ENCODE measurements around the gene TET3.

TET3 gene

DNA sequence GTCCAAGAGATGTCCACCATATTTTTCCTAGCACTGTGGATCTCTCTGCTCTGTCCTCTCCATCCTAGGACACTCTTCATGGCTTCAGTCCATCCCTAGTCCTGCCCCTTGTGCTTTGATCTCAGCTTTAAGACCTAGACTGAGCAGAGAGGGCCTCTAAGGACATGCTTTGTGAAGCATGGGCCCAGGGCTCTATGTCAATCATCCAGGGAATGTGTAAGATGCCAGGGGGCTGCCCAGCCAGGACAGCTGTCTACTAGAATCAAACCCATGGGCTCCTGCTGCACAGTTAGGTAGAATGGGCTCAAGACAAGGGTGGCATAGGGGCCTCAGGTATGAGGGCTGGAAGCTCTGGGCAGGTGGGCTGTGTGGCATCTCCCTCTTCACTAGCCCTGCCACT is 24.9 kb downstream of the TET3 start:
- peaks cover 12% of the 10 kb centered on the region for H3K4me1 Mint-ChIP-seq (ENCODE audit: low read depth)
- H3K27me3 Mint-ChIP-seq (ENCODE audit: low read depth): no peaks in the 10 kb centered on the region
- peaks cover 4% of the 10 kb centered on the region for H3K36me3 Mint-ChIP-seq (ENCODE audit: low read depth)
- H3K9me3 Mint-ChIP-seq: no peaks in the 10 kb centered on the region
- H3K27ac Mint-ChIP-seq: no peak overlapping the region
- DNase-seq (ENCODE audit: low spot score): no peak
- no peak overlapping the region for H3K4me3 Mint-ChIP-seq

DNA sequence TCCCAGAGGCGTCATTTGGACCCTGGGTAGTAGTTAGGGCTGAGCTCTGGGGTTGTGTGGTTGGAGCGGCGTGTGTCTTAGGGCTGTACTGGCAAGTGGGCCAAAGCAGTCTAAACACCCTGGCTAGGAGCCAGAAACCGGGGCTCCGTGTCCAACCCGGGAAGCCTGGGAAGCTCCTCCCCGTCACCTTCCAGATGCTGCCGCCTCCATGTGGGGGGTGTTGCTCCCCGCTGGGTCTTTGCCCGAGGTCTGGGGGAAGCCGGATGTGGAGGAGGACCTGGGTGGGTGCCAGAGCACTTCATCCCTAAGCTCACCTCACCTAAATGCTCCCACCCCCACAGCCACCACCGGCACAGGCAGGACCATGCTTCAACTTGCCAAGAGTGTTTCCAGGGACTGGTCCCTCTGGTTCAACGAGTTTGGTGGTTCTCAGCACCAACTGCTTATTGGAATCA is 25.4 kb downstream of the TET3 start:
- Mint-ChIP-seq H3K27me3 (ENCODE audit: low read depth) (no peaks in the 10 kb centered on the region), H3K4me1 (ENCODE audit: low read depth) (peaks cover 12% of the 10 kb centered on the region), H3K27ac (no peak overlapping the region), H3K36me3 (ENCODE audit: low read depth) (peaks cover 4% of the 10 kb centered on the region), H3K4me3 (no peak overlapping the region), H3K9me3 (no peaks in the 10 kb centered on the region)
- no peak for DNase-seq (ENCODE audit: low spot score)

DNA sequence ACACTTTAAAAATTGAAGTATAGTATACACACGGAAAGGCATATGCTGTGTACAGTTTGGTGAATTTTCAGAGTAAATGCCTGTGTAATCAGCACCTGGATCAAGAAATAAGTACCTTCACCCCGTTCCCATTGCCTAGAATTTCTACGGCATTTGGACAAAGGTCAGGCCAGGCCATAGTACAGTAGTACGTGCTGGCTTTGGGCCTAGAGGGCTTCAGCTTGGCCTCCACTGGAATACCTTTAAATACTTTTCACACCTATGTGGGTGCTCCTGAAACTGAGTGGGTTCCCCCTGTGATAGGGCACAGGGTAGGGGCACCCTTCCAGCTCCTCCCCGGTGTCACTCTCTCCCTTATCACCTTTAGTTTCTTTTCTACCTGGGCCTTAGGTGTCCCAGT is 26.5 kb downstream of the TET3 start:
- no peak overlapping the region for H3K4me3 Mint-ChIP-seq
- H3K4me1 Mint-ChIP-seq (ENCODE audit: low read depth): peaks cover 5% of the 10 kb centered on the region
- no peaks in the 10 kb centered on the region for H3K9me3 Mint-ChIP-seq
- no peaks in the 10 kb centered on the region for H3K27me3 Mint-ChIP-seq (ENCODE audit: low read depth)
- H3K36me3 Mint-ChIP-seq (ENCODE audit: low read depth): peaks cover 2% of the 10 kb centered on the region
- DNase-seq (ENCODE audit: low spot score): no peak
- H3K27ac Mint-ChIP-seq: no peak overlapping the region

DNA sequence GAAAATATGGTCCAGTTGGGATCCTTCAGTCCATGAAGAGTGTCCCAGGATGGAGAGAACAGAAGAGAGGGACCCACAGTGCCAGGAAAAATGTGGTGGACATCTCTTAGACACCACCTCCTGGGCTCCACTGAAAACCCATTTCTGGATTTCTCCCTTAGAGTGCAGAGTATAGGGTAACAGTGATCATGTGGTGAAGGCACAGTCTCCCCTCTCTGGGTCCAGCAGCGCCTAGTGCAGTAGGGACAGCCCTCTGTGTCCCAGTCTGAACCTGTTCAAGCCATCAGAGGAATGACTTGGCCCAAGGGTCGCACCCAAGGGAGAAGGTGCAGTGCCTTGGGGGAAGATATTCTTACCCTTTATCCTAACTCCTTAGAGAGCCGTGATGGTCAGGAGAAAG is 30.1 kb downstream of the TET3 start:
- Mint-ChIP-seq H3K9me3 (no peaks in the 10 kb centered on the region), H3K36me3 (ENCODE audit: low read depth) (peaks cover 2% of the 10 kb centered on the region), H3K4me3 (no peak overlapping the region), H3K27me3 (ENCODE audit: low read depth) (no peaks in the 10 kb centered on the region), H3K27ac (no peak overlapping the region), H3K4me1 (ENCODE audit: low read depth) (peaks cover 13% of the 10 kb centered on the region)
- DNase-seq (ENCODE audit: low spot score): no peak

DNA sequence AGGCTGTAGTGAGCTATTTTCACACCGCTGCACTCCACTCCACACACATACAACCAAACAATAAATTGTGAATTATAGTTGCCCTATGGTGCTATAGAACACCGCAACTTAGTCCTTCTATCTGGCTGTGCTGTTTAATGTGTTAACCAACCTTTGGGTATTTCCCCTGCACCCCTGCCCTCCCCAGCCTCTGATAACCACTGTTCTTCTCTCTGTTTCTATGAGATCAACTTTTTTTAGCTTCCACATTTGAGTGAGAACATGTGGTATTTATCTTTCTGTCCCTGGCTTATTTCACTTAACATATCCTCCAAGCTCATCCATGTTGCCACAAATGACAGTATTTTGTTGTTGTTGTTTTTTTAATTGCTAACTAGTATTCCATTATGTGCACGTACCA is 32.5 kb downstream of the TET3 start:
- peaks cover 1% of the 10 kb centered on the region for H3K36me3 Mint-ChIP-seq (ENCODE audit: low read depth)
- no peak overlapping the region for H3K27ac Mint-ChIP-seq
- no peak overlapping the region for H3K4me3 Mint-ChIP-seq
- H3K4me1 Mint-ChIP-seq (ENCODE audit: low read depth): peaks cover 30% of the 10 kb centered on the region
- H3K9me3 Mint-ChIP-seq: no peaks in the 10 kb centered on the region
- no peaks in the 10 kb centered on the region for H3K27me3 Mint-ChIP-seq (ENCODE audit: low read depth)
- no peak for DNase-seq (ENCODE audit: low spot score)

DNA sequence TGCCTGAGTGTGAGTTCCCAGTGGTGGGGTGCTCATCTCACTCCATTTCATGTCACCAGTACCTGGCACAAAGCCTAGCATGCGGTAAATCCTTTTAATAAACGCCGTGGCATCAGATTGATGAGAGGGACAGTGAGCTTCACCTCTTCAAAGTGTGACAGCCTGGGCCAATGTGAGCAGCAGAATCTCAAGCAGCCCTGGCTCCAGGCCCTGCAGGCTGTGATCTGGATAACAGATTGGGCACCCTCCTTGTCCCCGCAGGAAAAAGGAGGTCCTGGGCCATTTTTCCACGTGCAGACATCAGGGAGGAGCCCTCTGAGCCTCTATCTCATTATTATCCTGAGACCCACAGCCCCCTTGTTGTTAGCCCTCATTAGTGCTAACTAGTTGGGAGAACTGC is 34.8 kb downstream of the TET3 start:
- no peak for DNase-seq (ENCODE audit: low spot score)
- Mint-ChIP-seq H3K9me3 (no peaks in the 10 kb centered on the region), H3K27ac (no peak overlapping the region), H3K4me3 (no peak overlapping the region), H3K27me3 (ENCODE audit: low read depth) (no peaks in the 10 kb centered on the region), H3K4me1 (ENCODE audit: low read depth) (peaks cover 36% of the 10 kb centered on the region), H3K36me3 (ENCODE audit: low read depth) (peaks cover 1% of the 10 kb centered on the region)

DNA sequence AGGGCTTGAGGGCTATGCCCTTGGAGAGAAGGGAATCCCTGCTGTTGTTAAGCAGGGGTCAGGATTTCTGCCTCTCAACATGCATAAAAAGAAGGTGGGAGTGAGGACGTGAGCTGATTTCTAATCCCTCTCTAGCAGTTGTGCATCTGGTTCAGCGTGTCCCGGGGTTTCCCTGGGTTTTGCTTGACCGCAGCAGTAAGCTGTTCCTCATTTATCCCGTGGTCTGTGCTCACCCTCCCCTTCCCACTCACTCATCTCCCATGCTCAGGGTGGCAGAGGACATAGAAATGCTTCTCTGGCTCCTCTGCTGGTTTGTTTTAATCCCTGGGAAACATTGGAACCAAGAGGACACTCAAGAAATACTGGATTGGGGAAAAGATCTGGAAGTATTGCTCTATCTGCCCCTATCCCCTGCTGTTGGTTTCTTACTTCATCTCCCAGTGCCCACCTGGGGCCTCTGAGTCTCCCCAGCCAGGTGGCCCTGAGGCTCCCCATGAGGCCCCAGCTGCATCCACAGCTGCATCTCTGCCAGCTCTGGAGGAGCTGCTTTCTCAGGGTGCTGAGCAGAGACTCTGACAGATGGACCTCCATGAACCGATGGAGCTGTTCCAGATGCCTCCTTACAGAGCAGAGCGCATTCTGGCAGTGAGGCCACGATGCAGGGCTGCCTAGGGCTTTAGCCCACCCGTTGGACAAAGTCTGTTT is 36.1 kb downstream of the TET3 start:
- H3K4me3 Mint-ChIP-seq: no peak overlapping the region
- H3K27me3 Mint-ChIP-seq (ENCODE audit: low read depth): no peaks in the 10 kb centered on the region
- no peak overlapping the region for H3K27ac Mint-ChIP-seq
- H3K4me1 Mint-ChIP-seq (ENCODE audit: low read depth): peaks cover 41% of the 10 kb centered on the region
- H3K36me3 Mint-ChIP-seq (ENCODE audit: low read depth): peaks cover 1% of the 10 kb centered on the region
- H3K9me3 Mint-ChIP-seq: no peaks in the 10 kb centered on the region
- no peak for DNase-seq (ENCODE audit: low spot score)

DNA sequence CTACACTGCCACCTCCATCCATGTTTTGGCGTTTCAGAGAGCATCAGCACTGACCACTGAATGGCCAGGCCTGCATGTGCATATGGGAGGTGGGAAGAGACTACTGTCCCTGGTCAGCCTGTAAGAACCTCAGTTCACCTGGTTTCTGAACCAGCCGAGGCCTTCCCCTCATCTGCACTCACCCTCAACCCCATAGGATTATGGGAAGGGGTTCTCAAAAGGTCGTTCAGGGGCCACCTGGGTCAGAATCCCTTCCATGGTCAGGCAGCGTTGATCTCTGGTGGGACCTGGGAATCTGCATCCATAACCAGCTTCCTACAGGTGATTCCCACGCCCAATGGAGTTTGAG is 36.7 kb downstream of the TET3 start:
- no peaks in the 10 kb centered on the region for H3K9me3 Mint-ChIP-seq

DNA sequence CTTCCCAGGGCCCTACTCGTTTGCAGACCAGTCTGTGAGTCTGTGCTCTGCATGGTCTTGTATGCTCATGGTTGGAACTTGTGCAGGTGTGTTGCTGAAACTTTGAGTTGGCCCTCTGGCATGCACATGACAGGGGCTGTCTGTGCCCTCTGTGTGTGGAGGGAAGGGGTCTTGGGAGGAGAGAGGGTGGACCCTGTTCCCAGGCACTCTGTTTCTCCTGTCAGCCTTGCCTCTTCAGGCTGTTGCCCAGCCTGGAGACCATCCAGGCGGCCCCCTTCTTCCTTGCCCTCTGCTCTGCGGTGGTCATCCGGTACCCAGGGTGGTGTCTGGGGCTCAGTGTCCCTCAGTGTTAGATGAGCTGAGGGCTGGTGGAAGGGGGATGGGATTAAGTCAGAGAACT is 39.5 kb downstream of the TET3 start:
- Mint-ChIP-seq H3K4me3 (no peak overlapping the region), H3K4me1 (ENCODE audit: low read depth) (peaks cover 51% of the 10 kb centered on the region), H3K36me3 (ENCODE audit: low read depth) (peaks cover 15% of the 10 kb centered on the region), H3K9me3 (peaks cover 4% of the 10 kb centered on the region), H3K27me3 (ENCODE audit: low read depth) (no peaks in the 10 kb centered on the region), H3K27ac (peak overlapping the region; percentile 13)
- no peak for DNase-seq (ENCODE audit: low spot score)

More for the DNA sequence above, 36.7 kb downstream of the TET3 start:
- H3K4me3 Mint-ChIP-seq: peak overlapping the region; percentile 55
- peaks cover 1% of the 10 kb centered on the region for H3K36me3 Mint-ChIP-seq (ENCODE audit: low read depth)
- H3K4me1 Mint-ChIP-seq (ENCODE audit: low read depth): peaks cover 44% of the 10 kb centered on the region
- H3K27me3 Mint-ChIP-seq (ENCODE audit: low read depth): no peaks in the 10 kb centered on the region
- DNase-seq (ENCODE audit: low spot score): no peak
- H3K27ac Mint-ChIP-seq: peak overlapping the region; percentile 45

DNA sequence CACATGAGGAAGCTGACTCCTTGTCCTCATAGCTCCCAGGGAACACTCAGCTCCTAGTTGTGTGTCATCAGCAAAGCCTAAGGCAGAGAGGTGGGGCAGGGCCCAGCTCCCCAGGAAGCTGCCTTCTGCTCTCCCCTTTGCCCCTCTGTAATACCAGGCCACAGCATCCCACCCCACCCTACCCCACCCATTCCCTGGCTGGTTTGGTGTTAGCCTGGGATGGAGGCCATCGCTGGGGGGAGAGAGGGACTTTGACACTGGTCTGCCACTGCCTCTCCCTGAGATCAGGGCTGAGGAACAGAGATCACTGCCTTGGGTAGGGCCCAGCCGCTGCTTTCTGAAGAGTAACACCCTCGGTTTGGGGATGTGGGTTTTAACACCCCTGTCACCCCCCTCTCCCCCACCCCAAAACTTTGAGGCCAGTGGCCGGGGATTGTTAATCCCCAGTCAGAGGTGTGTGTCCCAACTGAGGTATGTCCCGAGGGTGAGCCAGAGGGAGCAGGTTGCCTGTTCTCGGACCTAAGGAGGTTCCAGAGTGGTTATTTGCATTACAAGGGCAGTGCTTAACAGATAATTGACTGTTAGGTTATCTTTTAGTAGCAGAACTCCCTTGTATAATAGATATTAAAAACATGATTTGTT is 41.4 kb downstream of the TET3 start:
- H3K27ac Mint-ChIP-seq: no peak overlapping the region
- no peak for DNase-seq (ENCODE audit: low spot score)
- peaks cover 63% of the 10 kb centered on the region for H3K4me1 Mint-ChIP-seq (ENCODE audit: low read depth)
- no peaks in the 10 kb centered on the region for H3K27me3 Mint-ChIP-seq (ENCODE audit: low read depth)
- H3K4me3 Mint-ChIP-seq: peak overlapping the region; percentile 40
- peaks cover 4% of the 10 kb centered on the region for H3K9me3 Mint-ChIP-seq
- peaks cover 16% of the 10 kb centered on the region for H3K36me3 Mint-ChIP-seq (ENCODE audit: low read depth)

DNA sequence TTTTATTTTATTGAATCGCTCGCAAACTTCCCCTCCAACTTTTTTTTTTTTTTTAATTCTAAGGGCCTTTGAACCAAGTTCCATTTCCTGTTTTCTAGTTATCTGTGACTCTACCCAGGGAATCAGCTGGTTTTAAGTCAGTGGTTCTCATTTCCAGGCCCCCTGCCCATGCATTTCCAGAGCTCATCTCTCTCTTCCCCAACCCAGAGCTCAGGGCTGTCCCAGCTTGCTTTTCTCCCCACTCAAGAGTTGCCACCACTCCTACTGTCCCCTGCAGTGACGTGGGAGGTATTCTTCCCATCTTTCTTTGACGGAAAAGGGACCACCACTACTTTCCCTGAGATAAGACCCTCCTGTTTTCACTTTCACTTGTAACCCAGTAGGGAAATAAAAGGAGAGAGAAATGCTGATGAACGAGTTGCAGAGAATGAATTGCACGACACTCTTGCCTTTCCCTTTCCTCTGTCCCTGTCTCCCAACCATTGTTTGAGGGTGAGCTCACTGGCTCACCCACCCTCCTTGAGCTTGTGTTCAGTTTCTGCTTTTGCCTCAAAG is 42.1 kb downstream of the TET3 start:
- Mint-ChIP-seq H3K27me3 (ENCODE audit: low read depth) (no peaks in the 10 kb centered on the region), H3K4me3 (peak overlapping the region; percentile 67), H3K27ac (peak overlapping the region; percentile 84), H3K36me3 (ENCODE audit: low read depth) (peaks cover 16% of the 10 kb centered on the region), H3K9me3 (peaks cover 4% of the 10 kb centered on the region), H3K4me1 (ENCODE audit: low read depth) (peaks cover 63% of the 10 kb centered on the region)
- DNase-seq (ENCODE audit: low spot score): no peak

DNA sequence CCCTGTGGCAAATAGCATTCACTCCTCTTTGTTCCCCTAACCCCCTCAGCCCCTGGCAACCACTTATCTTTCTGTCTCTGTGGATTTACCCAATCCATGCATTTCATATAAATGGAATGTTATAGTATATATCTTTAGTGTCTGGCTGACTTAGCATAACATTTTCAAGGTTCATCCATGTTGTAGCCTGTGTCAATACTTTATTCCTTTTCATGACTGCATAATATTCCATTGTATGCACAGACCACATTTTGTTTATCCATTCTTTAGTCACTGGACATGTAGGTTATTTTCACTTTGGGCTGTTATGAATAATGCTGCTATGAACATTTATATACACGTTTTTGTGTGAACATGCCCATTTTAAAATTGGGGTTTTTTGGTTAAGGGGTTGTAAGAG is 42.8 kb downstream of the TET3 start:
- Mint-ChIP-seq H3K9me3 (peaks cover 4% of the 10 kb centered on the region), H3K27ac (no peak overlapping the region), H3K36me3 (ENCODE audit: low read depth) (peaks cover 15% of the 10 kb centered on the region), H3K4me3 (no peak overlapping the region), H3K27me3 (ENCODE audit: low read depth) (no peaks in the 10 kb centered on the region), H3K4me1 (ENCODE audit: low read depth) (peaks cover 63% of the 10 kb centered on the region)
- DNase-seq (ENCODE audit: low spot score): no peak

DNA sequence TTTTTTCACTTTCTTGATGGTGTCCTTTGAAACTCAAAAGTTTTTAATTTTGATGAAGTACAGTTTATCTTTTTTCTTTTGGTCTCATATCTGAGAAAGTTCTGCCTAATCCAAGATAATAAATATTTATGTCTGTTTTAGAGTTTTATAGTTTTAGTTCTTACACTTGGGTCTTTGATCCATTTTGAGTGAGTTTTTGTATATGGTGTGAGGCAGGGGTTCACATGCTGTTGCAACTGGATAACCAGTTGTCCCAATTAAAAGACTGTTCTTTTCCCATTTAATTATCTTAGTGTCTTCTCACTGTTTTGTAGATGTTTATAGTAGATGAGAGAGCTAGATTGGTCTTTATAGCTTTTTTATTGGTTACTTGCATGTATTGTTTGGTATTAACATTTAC is 43.6 kb downstream of the TET3 start:
- H3K27me3 Mint-ChIP-seq (ENCODE audit: low read depth): no peaks in the 10 kb centered on the region
- no peak overlapping the region for H3K27ac Mint-ChIP-seq
- H3K4me1 Mint-ChIP-seq (ENCODE audit: low read depth): peaks cover 71% of the 10 kb centered on the region
- no peak overlapping the region for H3K4me3 Mint-ChIP-seq
- no peak for DNase-seq (ENCODE audit: low spot score)
- peaks cover 15% of the 10 kb centered on the region for H3K36me3 Mint-ChIP-seq (ENCODE audit: low read depth)
- H3K9me3 Mint-ChIP-seq: peaks cover 4% of the 10 kb centered on the region

DNA sequence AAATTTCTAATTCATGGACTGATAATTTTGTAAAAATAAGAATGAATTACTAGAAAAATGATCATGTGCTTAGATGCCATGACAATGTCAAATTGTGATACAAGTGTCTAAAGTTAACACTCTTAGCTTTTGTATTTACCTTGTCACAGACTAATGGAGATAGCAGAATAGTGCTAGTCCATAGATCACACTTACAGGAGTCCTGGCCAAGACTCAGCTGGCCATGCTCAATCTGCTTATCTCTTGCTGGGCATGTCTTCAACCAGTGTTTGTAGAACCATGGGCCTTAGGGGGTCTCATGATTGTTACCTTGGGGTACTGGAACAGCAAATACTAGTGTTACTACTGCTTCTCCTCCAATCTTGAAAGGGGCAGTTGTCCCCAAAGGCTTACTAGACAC is 44.0 kb downstream of the TET3 start:
- DNase-seq (ENCODE audit: low spot score): no peak
- peaks cover 15% of the 10 kb centered on the region for H3K36me3 Mint-ChIP-seq (ENCODE audit: low read depth)
- H3K27ac Mint-ChIP-seq: no peak overlapping the region
- H3K4me1 Mint-ChIP-seq (ENCODE audit: low read depth): peaks cover 70% of the 10 kb centered on the region
- H3K27me3 Mint-ChIP-seq (ENCODE audit: low read depth): no peaks in the 10 kb centered on the region
- H3K4me3 Mint-ChIP-seq: no peak overlapping the region
- H3K9me3 Mint-ChIP-seq: peaks cover 4% of the 10 kb centered on the region

Data from T-helper 2 cell treated with Interferon-gamma antibody and Interleukin-4, amounts not matched to agents 5 μg/mL and 100 μg/mL, for 36 hours (primary cell).